ENCODE measurements around the gene TMEM94. TPM values are rescaled to one million over a fixed set of nuclear protein-coding genes. Genes with fewer than 3 reads are reported as not detected.

Gene TMEM94
- total RNA-seq, 1 experiment from 2014 or later = 61.4 TPM

DNA sequence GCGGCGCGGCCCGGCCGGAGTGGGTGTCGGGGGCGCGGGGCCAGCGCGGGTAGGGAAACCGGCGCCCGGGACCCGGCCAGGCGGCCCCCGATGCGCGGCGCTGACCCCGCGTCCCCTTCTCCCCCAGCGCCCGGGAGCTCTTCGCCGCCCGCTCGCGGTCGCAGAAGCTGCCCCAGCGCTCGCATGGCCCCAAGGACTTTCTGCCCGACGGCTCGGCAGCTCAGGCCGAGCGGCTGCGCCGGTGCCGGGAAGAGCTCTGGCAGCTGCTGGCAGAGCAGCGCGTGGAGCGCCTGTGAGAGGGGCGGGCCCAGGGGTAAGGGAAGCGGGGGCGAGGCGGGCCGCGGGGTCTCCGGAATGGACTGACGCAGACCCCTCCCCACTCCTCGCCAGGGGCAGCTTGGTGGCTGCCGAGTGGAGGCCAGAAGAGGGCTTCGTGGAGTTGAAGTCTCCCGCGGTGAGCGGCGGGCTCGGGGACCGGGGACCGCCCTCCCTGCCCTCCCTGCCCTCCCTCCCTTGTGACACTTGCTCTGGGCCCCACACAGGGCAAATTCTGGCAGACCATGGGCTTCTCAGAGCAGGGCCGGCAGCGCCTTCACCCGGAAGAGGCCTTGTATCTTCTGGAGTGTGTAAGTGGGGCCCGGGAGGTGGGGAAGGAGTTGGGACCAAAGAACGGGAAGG, 60.3 kb downstream of the TMEM94 start:
- no peaks in the 10 kb centered on the region for H3K9me3 Mint-ChIP-seq
- no peak overlapping the region for H3K23ac ChIP-seq (ENCODE audit: insufficient read length, low read depth, low read length)
- H4K8ac ChIP-seq (replicated peaks; ENCODE audit: insufficient read length, low read depth, low read length) = no peak overlapping the region
- DNase-seq = no peak
- H2BK12ac ChIP-seq (ENCODE audit: insufficient read length, low read depth, low read length) = no peak overlapping the region
- H4K91ac ChIP-seq (ENCODE audit: insufficient read length, low read depth, low read length) = no peak overlapping the region
- no peak overlapping the region for H3K4ac ChIP-seq (ENCODE audit: low read depth, low read length)
- H2BK20ac ChIP-seq (ENCODE audit: low read depth, low read length, poor library complexity, severe bottlenecking) = no peak overlapping the region
- H2BK5ac ChIP-seq (ENCODE audit: insufficient read length, low read length) = no peak overlapping the region
- H3K4me1 Mint-ChIP-seq = peaks cover 17 to 26% of the 10 kb centered on the region in 2 experiments
- H3K9me3 ChIP-seq (ENCODE audit: control insufficient read depth, low read depth, low read length) = no peaks in the 10 kb centered on the region
- no peak overlapping the region for H3K56ac ChIP-seq (ENCODE audit: insufficient read length, low read depth, low read length)
- peak overlapping the region; percentile 76 for H3K4me2 ChIP-seq (ENCODE audit: insufficient read depth, insufficient read length, low read length)
- no peaks in the 10 kb centered on the region for H3K27me3 ChIP-seq (ENCODE audit: insufficient read depth, low read length)
- WGBS (ENCODE audit: extremely low coverage, insufficient read length, low lambda C conversion rate) = no CpG with 5 or more reads among the region's 65 CpGs
- H2BK120ac ChIP-seq (ENCODE audit: low read depth, low read length, poor library complexity, severe bottlenecking) = no peak overlapping the region
- H3K18ac ChIP-seq (ENCODE audit: insufficient read length, low read depth, low read length) = no peak overlapping the region
- no peak overlapping the region for H3K27ac ChIP-seq (ENCODE audit: insufficient read length, low read depth, low read length)
- H2AK5ac ChIP-seq (ENCODE audit: insufficient read length, low read length) = no peak overlapping the region
- H3K9ac ChIP-seq (ENCODE audit: extremely low read depth, insufficient read length, low read length) = no peak overlapping the region
- no peaks in the 10 kb centered on the region for H4K20me1 ChIP-seq (ENCODE audit: control insufficient read depth, insufficient read depth, insufficient read length)
- peak overlapping the region; percentile 85 to 89 for H3K4me3 Mint-ChIP-seq
- H2AFZ ChIP-seq (ENCODE audit: low read length) = no peak overlapping the region
- peaks cover 8% of the 10 kb centered on the region for H3K23me2 ChIP-seq (ENCODE audit: insufficient read length, low read depth, low read length, poor library complexity, severe bottlenecking)
- H3K27ac Mint-ChIP-seq = no peak overlapping the region
- no peak overlapping the region for H4K5ac ChIP-seq (ENCODE audit: insufficient read length, low read depth, low read length)
- H2BK15ac ChIP-seq (ENCODE audit: low read depth, low read length) = no peak overlapping the region
- no peaks in the 10 kb centered on the region; the same call in 1 of the 2 replicates for H3K4me1 ChIP-seq (ENCODE audit: insufficient read depth, low read length)
- peaks cover 13 to 50% (median 44%) of the 10 kb centered on the region in 3 experiments; a peak in 6 of 7 replicates for H3K36me3 Mint-ChIP-seq (ENCODE audit: insufficient read depth in 1 of 3, low read depth in 3 of 3)
- H3K79me1 ChIP-seq (ENCODE audit: insufficient read depth, low read depth, low read length, poor library complexity, severe bottlenecking) = no peaks in the 10 kb centered on the region
- H3K14ac ChIP-seq (ENCODE audit: insufficient read depth, low read length) = no peak overlapping the region
- no peaks in the 10 kb centered on the region; the same call in 1 of the 2 replicates for H3K79me2 ChIP-seq (ENCODE audit: insufficient read depth, low read length)
- H3T11ph ChIP-seq (ENCODE audit: low read length) = no peak overlapping the region
- TF ChIP-seq, protein P1, sequence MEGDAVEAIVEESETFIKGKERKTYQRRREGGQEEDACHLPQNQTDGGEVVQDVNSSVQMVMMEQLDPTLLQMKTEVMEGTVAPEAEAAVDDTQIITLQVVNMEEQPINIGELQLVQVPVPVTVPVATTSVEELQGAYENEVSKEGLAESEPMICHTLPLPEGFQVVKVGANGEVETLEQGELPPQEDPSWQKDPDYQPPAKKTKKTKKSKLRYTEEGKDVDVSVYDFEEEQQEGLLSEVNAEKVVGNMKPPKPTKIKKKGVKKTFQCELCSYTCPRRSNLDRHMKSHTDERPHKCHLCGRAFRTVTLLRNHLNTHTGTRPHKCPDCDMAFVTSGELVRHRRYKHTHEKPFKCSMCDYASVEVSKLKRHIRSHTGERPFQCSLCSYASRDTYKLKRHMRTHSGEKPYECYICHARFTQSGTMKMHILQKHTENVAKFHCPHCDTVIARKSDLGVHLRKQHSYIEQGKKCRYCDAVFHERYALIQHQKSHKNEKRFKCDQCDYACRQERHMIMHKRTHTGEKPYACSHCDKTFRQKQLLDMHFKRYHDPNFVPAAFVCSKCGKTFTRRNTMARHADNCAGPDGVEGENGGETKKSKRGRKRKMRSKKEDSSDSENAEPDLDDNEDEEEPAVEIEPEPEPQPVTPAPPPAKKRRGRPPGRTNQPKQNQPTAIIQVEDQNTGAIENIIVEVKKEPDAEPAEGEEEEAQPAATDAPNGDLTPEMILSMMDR (conservative IDR thresholded peaks at IDR 0.05) = no peak
- H3K27me3 Mint-ChIP-seq (ENCODE audit: low read depth) = no peaks in the 10 kb centered on the region; the same call in 1 of the 2 replicates
